ENCODE measurements around the gene C16orf46.

DNA sequence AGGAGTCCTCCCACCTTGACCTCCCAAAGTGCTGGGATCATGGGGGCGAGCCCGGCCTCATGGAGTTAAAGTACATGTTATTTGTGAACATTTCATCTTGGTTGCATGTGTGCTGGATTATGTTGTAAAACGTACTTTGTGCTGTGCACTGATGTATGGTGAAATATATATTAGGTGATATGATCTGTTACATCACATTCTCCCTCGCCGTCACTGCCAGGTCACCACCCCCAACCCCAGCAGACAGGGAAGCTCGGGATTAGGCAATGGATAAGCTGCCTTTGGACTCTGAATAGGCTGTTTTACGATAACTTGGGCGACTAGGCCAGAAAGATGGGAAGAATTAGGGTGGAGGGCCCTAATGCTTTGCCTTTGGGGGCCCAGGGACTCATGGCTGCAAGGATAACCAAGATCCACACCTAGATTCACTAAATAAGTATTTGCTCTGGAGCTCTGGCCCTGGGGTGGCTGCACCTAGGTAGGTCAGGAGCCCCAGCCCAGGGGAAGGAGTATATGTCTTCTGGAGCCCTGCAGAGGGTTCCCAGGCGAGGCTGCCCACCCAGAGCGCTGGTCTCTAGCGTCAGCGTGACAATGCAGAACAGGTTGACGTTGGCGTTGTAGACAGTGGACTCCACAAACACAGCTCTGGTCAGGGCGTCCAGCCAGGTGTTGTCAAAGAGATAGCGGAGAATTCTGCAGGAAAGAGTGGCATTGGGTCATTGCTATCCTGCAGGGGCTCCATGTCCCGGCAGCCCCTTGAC is 46.2 kb upstream of the C16orf46 start:
- TF ChIP-seq POLR2A (IDR thresholded peaks at IDR 0.05), result no peak
- no peak for TF ChIP-seq CTCF (IDR thresholded peaks at IDR 0.05)

Data from uterus (tissue), 2 donors.